TTC549 (cell line): Measurements from ENCODE around the gene XRCC5.
"Not testable (repeated sequence)": the region's sequence is repeated elsewhere in the genome, so short reads cannot be mapped to it uniquely, and the experiment has no call there.

Experiments
- FAIRE-seq: peaks from 2 replicates; lab custom pipeline; 2012; peaks lifted over from hg19 to GRCh38; lab: Jason Lieb, UNC

XRCC5 gene

GRCh38 chr2:216119146-216119545, 10.0 kb downstream of the XRCC5 start:
- no peak for FAIRE-seq

- no peak for FAIRE-seq
Observed at GRCh38 chr2:216119986-216120385, 10.8 kb downstream of the XRCC5 start.

- no peak for FAIRE-seq
Observed at GRCh38 chr2:216121255-216121654, 12.1 kb downstream of the XRCC5 start.

GRCh38 chr2:216126943-216127342, 17.8 kb downstream of the XRCC5 start:
- FAIRE-seq = no peak

DNA sequence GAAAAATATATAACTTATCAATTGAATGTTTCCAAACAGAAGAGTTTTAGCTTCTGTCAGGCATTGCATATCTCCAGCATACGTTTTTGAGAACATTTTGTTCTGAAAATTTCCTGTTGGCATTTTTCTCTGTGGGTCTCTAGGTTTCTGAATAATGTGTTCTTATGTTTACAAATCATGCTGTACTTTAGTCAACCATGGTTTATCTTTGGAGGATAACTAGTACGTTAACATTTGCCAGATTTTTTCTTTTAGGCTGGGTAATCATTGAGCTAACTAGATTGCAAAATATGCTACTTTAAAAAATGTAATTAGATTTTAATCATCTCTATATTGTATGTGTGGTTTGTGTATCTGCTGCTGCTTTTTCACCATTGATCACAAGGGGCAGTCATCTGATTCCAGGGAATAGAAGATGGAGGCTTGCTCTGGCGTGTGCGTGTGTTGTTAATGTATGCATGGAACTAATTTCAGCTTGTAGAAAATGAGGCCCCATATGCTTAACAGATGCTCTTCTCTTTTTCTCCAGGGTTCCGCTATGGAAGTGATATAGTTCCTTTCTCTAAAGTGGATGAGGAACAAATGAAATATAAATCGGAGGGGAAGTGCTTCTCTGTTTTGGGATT, 21.3 kb downstream of the XRCC5 start:
- no peak for FAIRE-seq

DNA sequence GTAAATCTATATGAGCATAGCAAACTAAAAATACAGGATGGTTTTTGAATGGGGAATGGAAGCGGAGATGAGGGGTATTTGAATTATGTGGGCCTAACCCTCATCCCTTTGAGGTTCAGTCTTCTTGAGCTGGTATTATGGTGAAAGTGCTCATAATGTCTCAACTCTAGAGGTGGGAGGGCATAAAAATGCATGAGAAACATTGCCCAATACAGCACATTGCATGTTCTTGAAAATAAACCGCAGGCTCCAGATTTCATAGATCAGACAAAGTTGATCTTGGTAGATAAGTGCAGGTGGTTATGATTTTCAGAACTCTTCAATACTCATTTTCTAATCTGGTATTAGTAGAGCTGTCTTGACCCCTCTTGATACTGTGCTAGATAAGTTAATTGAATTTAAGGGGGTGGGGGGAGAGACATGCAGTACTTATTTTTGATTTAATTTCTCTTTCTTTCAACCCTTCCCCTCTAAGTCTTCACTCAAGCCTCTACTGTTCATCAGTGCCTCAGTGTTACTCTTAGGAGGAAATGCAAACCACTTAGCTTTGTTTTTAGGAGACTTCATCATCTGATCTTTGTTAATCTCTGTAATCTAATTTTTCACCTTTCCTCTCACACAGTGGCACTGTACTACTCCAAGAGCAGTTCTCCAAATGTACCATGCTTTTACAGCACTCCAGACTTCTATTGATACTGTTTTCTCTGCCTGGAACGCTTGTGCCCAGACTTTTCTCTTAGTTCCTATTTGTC, 22.2 kb downstream of the XRCC5 start:
- no peak for FAIRE-seq

DNA sequence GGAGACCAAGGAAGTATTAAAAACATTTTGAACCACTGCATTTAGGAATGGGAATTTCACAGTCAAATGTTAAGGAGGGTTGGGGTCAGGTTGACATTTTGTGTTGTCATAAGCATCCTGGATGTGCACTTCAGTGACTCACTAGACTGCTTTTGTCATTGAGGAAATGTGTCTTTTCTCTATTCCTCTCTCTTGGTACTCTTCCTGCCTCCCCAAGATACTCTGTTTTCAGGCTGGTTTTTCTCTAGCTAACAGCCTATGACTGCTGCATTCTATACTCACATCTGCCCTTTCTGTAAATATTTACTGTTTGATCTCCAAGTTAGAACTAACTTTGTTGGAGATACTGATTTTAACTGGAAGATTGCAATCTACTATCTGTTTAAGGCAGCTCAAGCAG, 23.4 kb downstream of the XRCC5 start:
- no peak for FAIRE-seq

DNA sequence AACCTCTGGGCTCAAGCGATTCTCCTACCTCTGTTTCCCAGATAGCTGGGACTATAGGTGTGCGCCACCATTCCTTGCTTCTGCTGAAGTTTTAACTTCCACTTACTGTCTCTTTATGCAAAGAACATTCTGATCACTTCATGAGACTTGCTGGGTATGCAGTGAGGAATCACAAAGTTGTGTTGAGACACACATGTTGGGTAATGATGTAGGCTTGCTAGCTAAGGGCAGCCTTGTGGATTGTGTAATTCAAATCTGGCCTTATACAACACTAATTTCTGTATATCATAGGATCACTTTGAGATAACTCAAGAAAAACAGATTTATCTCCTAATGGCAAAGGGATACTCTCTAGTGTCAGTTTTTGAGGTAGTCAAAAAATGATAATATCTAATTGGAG, 24.2 kb downstream of the XRCC5 start:
- FAIRE-seq = no peak

GRCh38 chr2:216134958-216135541, 25.9 kb downstream of the XRCC5 start:
- FAIRE-seq = no peak

DNA sequence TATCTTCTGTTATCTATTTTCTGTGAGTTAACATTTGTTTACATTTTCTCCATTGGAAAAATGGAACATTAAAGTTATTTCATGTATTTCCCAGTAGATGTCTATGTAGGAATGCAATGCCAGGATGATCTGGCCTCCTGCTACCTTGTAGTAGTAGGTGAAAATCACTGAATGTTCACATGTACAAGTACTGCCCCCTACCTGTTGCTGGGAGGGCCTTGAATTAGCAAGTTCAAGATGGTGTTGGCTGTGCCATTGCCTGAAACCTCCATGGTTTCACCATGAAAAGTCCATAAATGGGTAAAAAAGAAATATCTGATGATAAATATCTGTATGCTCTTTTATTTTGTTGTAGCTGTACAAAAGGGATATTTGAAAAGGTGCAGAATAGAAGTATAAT, 30.7 kb downstream of the XRCC5 start:
- no peak for FAIRE-seq

DNA sequence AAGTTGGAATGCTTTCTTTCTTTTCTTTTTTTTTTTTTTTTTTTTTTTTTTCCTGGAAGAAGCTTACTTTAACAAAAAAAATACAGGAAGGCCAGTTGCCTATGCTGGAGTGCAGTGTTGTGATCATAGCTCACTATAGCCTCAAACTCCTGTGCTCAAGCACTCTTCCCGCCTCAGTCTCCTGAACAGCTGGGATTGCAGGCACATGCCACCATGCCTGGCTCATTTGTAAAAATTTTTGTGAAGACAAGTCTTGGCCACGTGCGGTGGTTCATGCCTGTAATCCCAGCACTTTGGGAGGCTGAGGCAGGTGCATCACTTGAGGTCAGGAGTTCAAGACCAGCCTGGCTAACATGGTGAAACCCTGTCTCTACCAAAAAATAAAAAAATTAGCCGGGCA, 32.4 kb downstream of the XRCC5 start:
- FAIRE-seq = not testable (repeated sequence)

GRCh38 chr2:216142540-216142939, 33.4 kb downstream of the XRCC5 start:
- no peak for FAIRE-seq

- FAIRE-seq = no peak
Observed at GRCh38 chr2:216144372-216144771, 35.2 kb downstream of the XRCC5 start.

- FAIRE-seq = no peak
Observed at GRCh38 chr2:216144857-216145256, 35.7 kb downstream of the XRCC5 start.

- no peak for FAIRE-seq
Observed at GRCh38 chr2:216146573-216146972, 37.4 kb downstream of the XRCC5 start.

DNA sequence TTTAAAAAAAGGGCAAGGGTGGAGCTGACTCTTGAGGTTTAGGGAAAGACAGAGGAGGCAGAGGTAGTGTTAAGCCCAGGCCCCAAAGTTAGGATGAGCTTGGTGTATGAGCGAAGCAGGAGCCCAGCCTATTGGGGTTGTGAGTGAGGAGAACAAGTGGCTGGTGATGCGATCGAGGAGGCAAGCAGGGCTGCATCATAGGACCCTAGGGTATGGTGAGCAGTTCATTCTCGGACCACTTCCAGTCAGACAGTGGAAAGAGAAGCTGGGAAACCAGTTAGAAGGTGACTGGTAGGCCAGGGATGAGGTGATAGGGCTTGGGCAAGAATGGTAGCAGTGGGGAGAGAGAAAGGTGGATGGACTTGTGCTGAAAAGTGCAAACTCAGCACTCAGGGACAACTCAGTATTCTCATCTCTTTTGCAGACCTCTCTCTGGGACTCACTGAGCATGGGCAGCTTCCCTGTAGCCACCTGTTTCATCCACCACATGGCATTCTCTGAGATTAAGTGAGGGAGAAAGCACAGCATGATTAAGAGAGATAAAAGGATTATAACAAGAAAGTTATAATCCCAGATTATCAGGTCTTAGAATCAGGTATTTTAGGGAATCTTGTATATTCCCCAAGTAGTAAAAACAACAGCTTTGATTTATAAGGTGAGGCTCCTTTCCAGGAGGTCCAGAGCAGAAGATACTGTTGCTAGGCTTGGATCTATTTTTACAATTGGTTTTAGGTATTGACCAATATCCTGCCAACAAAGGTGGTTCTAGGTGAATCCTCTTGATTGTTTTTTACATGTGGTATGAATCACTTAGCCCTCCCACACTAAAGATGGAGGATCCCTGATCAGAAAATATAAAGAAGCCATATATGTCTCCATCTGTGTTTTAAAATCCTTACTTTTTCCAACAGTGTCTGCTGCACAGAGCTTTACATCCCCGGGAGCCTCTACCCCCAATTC, 38.3 kb downstream of the XRCC5 start:
- FAIRE-seq = no peak

GRCh38 chr2:216148983-216149382, 39.8 kb downstream of the XRCC5 start:
- FAIRE-seq = no peak

DNA sequence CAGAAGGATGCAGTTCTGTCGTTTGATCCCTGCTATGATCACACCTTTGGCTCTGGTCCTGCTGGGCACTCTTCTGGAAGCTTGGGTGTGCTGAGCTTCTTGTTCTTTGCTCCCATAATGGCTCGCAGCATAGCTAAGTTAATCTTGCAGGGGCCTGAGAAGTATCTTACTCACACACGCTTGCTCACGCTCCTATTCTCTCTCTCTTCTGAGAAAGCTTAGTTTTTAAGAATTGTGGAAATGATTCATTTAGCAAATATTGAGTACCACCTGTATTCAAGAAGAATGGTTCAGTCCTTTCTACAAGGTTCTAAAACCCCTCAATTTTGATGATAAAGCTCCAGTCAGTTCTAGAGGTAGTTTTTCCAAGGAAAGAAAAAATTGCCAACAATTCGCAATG, 40.6 kb downstream of the XRCC5 start:
- no peak for FAIRE-seq

DNA sequence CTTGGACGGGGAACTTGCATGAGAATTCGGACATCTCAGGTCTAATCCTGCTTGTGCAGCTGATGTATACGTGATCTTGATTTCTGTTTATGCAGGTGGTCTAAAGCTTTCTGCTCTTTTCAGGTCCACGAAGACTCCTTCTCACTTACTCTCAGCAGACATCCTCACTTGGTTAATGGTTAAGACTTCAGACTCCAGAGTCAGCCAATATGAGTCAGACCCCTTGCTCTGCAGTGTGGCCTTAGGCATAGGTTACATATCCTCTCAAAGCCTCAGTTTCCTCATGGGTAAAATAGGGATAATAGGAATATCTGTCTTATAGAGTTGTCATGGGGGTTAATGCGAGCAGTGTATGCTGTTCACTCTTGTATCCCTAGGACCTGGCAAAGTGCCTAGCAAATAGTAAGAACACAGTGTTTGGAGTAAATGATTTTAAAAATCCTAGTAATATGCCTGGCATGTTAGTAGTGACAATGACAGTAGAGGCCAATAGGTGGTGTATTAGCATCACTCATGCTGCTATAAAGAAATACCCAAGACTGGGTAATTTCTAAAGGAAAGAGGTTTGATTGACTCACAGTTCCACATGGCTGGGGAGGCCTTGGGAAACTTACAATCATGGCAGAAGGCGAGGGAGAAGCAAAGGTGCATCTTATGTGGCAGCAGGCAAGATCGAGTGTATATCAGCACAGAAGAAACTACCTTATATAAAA, 42.3 kb downstream of the XRCC5 start:
- FAIRE-seq = no peak

DNA sequence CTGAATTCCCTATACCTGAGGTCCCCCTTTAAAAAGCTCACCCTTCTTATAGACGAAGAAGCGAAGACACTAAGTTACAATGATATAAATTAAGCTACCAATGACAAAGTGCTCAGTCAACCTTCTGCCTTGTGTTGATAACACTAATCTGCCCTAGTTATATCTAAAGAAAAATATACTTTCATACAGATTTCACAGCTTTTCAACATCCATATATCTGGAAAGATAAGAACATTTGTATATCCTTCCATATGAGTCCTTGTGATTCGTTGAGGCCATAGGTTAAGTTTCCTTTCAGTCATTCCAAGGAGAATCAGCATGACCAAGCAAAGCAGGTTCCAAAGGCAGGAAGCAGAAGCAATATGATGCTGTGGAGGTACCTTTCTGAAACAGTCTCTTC, 46.8 kb downstream of the XRCC5 start:
- FAIRE-seq = no peak

- FAIRE-seq = no peak
Observed at GRCh38 chr2:216156822-216157221, 47.7 kb downstream of the XRCC5 start.

DNA sequence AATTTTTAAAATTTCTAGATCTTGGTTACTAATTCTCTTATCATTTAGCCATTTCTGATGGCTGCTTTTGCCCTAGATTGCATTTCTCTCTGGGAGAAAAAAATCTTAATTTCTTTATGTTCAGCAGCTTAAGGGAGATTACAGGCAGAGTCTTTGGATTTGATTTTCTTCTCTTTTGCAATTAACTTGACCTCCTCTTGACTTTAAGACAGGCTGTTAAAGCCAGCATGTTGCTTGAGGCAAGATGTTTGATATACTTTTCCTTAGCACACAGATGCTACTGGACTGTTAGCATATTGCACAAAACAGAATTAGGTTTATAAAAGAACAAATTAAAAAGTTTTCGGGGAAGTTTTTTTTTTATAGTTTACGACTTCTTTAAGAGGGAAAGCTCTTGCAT, 50.0 kb downstream of the XRCC5 start:
- no peak for FAIRE-seq
